ENCODE data around the gene MIEN1. TPM values are rescaled to one million over a fixed set of nuclear protein-coding genes. Genes with fewer than 3 reads are reported as not detected.
A peak's percentile ranks its signal among the peaks of the same experiment; 100 is the strongest.
"Not testable (repeated sequence)": the region's sequence is repeated elsewhere in the genome, so short reads cannot be mapped to it uniquely, and the experiment has no call there.

The MIEN1 gene
- total RNA-seq, 1 donor from 2014 or later = 43.4 TPM

GRCh38 chr17:39729280-39729851 lies 966 bp downstream of the MIEN1 start:
- peak overlapping the region; percentile 82 for H3K27ac Mint-ChIP-seq
- H3K4me3 Mint-ChIP-seq (ENCODE audit: low read depth) = peak overlapping the region; percentile 85
- H3K4me1 Mint-ChIP-seq (ENCODE audit: low read depth) = peaks cover 6% of the 10 kb centered on the region
- TF ChIP-seq, protein P1, sequence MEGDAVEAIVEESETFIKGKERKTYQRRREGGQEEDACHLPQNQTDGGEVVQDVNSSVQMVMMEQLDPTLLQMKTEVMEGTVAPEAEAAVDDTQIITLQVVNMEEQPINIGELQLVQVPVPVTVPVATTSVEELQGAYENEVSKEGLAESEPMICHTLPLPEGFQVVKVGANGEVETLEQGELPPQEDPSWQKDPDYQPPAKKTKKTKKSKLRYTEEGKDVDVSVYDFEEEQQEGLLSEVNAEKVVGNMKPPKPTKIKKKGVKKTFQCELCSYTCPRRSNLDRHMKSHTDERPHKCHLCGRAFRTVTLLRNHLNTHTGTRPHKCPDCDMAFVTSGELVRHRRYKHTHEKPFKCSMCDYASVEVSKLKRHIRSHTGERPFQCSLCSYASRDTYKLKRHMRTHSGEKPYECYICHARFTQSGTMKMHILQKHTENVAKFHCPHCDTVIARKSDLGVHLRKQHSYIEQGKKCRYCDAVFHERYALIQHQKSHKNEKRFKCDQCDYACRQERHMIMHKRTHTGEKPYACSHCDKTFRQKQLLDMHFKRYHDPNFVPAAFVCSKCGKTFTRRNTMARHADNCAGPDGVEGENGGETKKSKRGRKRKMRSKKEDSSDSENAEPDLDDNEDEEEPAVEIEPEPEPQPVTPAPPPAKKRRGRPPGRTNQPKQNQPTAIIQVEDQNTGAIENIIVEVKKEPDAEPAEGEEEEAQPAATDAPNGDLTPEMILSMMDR (IDR thresholded peaks at IDR 0.05; ENCODE audit: unreplicated experiment) = no peak
- peaks cover 3% of the 10 kb centered on the region for H3K27me3 Mint-ChIP-seq
- no peaks in the 10 kb centered on the region for H3K9me3 Mint-ChIP-seq (ENCODE audit: low read depth)
- peaks cover 9% of the 10 kb centered on the region for H3K36me3 Mint-ChIP-seq (ENCODE audit: insufficient read depth)
- no peak for DNase-seq (ENCODE audit: low spot score, unreplicated experiment)

DNA sequence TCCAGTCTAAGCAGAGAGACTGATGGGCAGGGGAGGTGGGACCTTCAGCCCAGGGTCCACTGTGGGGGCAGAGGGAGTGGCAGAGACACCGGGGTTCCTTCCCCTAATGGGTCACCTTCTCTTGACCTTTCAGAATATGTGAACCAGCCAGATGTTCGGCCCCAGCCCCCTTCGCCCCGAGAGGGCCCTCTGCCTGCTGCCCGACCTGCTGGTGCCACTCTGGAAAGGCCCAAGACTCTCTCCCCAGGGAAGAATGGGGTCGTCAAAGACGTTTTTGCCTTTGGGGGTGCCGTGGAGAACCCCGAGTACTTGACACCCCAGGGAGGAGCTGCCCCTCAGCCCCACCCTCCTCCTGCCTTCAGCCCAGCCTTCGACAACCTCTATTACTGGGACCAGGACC lies 2.8 kb downstream of the MIEN1 start:
- H3K36me3 Mint-ChIP-seq (ENCODE audit: insufficient read depth) = peaks cover 14% of the 10 kb centered on the region
- no peak overlapping the region for H3K4me3 Mint-ChIP-seq (ENCODE audit: low read depth)

DNA sequence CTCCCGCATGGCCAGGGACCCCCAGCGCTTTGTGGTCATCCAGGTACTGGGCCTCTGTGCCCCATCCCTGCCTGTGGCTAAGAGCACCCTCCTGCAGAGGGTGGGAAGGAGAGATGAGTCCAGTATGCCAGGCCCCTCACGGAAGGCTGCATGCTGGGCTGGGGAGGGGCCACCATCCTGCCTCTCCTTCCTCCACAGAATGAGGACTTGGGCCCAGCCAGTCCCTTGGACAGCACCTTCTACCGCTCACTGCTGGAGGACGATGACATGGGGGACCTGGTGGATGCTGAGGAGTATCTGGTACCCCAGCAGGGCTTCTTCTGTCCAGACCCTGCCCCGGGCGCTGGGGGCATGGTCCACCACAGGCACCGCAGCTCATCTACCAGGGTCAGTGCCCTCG lies 3.7 kb downstream of the MIEN1 start:
- no peak overlapping the region for H3K4me3 Mint-ChIP-seq (ENCODE audit: low read depth)
- no peak overlapping the region for H3K27ac Mint-ChIP-seq
- H3K27me3 Mint-ChIP-seq = no peaks in the 10 kb centered on the region
- peaks cover 14% of the 10 kb centered on the region for H3K36me3 Mint-ChIP-seq (ENCODE audit: insufficient read depth)
- DNase-seq (ENCODE audit: low spot score, unreplicated experiment) = no peak
- TF ChIP-seq, protein P1 (IDR thresholded peaks at IDR 0.05; ENCODE audit: unreplicated experiment) = no peak
- H3K4me1 Mint-ChIP-seq (ENCODE audit: low read depth) = peaks cover 6% of the 10 kb centered on the region
- no peaks in the 10 kb centered on the region for H3K9me3 Mint-ChIP-seq (ENCODE audit: low read depth)

More for the DNA sequence above, 2.8 kb downstream of the MIEN1 start:
- Mint-ChIP-seq H3K27ac (no peak overlapping the region), H3K4me1 (ENCODE audit: low read depth) (peaks cover 6% of the 10 kb centered on the region), H3K9me3 (ENCODE audit: low read depth) (no peaks in the 10 kb centered on the region), H3K27me3 (peaks cover 2% of the 10 kb centered on the region)
- no peak for DNase-seq (ENCODE audit: low spot score, unreplicated experiment)
- TF ChIP-seq, protein P1 (IDR thresholded peaks at IDR 0.05; ENCODE audit: unreplicated experiment) = no peak

DNA sequence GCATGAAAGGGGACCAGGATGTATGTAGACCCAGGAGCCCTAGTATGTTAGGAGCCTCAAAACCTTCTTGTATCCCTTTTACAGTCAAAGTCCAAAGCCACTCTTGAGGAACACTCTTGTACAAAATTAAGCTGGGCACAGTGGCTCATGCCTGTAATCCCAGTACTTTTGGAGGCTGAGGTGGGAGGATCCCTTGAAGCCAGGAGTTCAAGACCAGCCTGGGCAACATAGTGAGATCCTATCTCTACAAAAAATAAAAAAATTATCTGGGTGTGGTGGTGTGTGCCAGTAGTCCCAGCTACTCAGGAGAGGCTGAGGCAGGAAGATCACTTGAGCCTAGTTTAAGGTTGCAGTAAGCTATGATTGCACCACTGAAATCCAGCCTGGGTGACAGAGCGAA lies 4.4 kb downstream of the MIEN1 start:
- DNase-seq (ENCODE audit: low spot score, unreplicated experiment); H3K27me3 Mint-ChIP-seq; H3K4me3 Mint-ChIP-seq (ENCODE audit: low read depth); H3K27ac Mint-ChIP-seq; H3K9me3 Mint-ChIP-seq (ENCODE audit: low read depth); H3K4me1 Mint-ChIP-seq (ENCODE audit: low read depth): not testable (repeated sequence)
- peaks cover 16% of the 10 kb centered on the region for H3K36me3 Mint-ChIP-seq (ENCODE audit: insufficient read depth)

DNA sequence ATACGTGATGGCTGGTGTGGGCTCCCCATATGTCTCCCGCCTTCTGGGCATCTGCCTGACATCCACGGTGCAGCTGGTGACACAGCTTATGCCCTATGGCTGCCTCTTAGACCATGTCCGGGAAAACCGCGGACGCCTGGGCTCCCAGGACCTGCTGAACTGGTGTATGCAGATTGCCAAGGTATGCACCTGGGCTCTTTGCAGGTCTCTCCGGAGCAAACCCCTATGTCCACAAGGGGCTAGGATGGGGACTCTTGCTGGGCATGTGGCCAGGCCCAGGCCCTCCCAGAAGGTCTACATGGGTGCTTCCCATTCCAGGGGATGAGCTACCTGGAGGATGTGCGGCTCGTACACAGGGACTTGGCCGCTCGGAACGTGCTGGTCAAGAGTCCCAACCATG lies 5.6 kb downstream of the MIEN1 start:
- H3K36me3 Mint-ChIP-seq (ENCODE audit: insufficient read depth) = peaks cover 16% of the 10 kb centered on the region

More for the DNA sequence above, 5.6 kb downstream of the MIEN1 start:
- no peaks in the 10 kb centered on the region for H3K27me3 Mint-ChIP-seq
- TF ChIP-seq, protein P1 (IDR thresholded peaks at IDR 0.05; ENCODE audit: unreplicated experiment) = no peak
- H3K4me3 Mint-ChIP-seq (ENCODE audit: low read depth) = no peak overlapping the region
- no peak overlapping the region for H3K27ac Mint-ChIP-seq
- H3K4me1 Mint-ChIP-seq (ENCODE audit: low read depth) = peaks cover 4% of the 10 kb centered on the region
- H3K9me3 Mint-ChIP-seq (ENCODE audit: low read depth) = no peaks in the 10 kb centered on the region
- no peak for DNase-seq (ENCODE audit: low spot score, unreplicated experiment)

All from progenitor cell of endocrine pancreas (in vitro differentiated cells).